HFFc6 (cell line): Measurements from ENCODE around the gene RAVER2. TPM values are rescaled to one million over a fixed set of nuclear protein-coding genes. Genes with fewer than 3 reads are reported as not detected.

Source experiments
- DNase-seq: peaks from one replicate; pipeline ENCODE4 v3.0.0-alpha.2; 2018
- H3K27ac Mint-ChIP-seq: 2 replicates; pipeline ENCODE4 v1.8.0; 2020; ENCODE audit warnings: mild to moderate bottlenecking, mixed read lengths
- H3K27me3 Mint-ChIP-seq: 2 replicates; pipeline ENCODE4 v1.8.0; 2021; ENCODE audit warnings: mild to moderate bottlenecking, moderate library complexity, mixed read lengths; ENCODE audit not compliant: insufficient read depth
- H3K36me3 Mint-ChIP-seq: 2 replicates; pipeline ENCODE4 v1.8.0; 2021; ENCODE audit warnings: low read depth, mixed read lengths
- H3K4me1 Mint-ChIP-seq: 2 replicates; pipeline ENCODE4 v1.8.0; 2020; ENCODE audit warnings: low read depth, mixed read lengths
- H3K4me3 Mint-ChIP-seq: 2 replicates; pipeline ENCODE4 v1.8.0; 2020; ENCODE audit warnings: mild to moderate bottlenecking, moderate library complexity, mixed read lengths
- H3K9me3 Mint-ChIP-seq: 2 replicates; pipeline ENCODE4 v1.8.0; 2020; ENCODE audit warnings: mild to moderate bottlenecking, mixed read lengths
- total RNA-seq, 6 experiments: library from RNA; stranded (reverse); fragmentation: NEBNext Ultra II Directional; extraction: Animal tissue kit (Norgen Biotek cat#: 25700); gene quantifications; 2 replicates in 1 of 6; 3 replicates in 5 of 6; pipeline ENCODE4 v1.2.3, GENCODE V29; 2021
- TF ChIP-seq, protein P1 (sequence below): fragments of 200-600 bp; sonication (generic); IDR thresholded peaks from 2 replicates; pipeline ENCODE4 v1.5.0; 2021; ENCODE audit warnings: antibody characterized with exemption, mild to moderate bottlenecking

Gene RAVER2
- total RNA-seq, 6 experiments from 2014 or later = 1.8 to 2.8 (median 2.3) TPM

DNA sequence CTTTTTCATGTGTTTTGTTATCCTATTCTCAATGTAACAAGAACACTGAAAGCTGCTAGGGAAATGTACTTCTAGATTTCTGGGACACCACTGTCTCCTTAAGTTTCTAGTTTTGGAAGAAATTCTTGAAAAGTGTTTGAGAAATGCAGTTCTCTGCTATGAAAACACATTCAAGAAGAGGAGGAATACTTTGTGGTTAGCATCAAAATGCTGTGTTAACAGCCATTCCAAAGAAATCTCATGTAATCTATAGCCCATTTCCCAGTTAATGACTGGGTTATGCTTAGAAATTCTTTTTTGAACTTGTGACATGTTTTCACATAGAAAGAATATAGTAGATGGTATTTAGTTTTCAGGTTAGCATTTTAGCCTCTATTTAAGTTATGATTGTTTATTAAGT is 6.0 kb downstream of the RAVER2 start:
- Mint-ChIP-seq H3K36me3 (no peaks in the 10 kb centered on the region), H3K27ac (no peak overlapping the region), H3K4me3 (no peak overlapping the region), H3K9me3 (no peaks in the 10 kb centered on the region), H3K27me3 (peaks cover 1% of the 10 kb centered on the region; the same call in 1 of the 2 replicates), H3K4me1 (no peaks in the 10 kb centered on the region)
- no peak for DNase-seq
- TF ChIP-seq, protein P1, sequence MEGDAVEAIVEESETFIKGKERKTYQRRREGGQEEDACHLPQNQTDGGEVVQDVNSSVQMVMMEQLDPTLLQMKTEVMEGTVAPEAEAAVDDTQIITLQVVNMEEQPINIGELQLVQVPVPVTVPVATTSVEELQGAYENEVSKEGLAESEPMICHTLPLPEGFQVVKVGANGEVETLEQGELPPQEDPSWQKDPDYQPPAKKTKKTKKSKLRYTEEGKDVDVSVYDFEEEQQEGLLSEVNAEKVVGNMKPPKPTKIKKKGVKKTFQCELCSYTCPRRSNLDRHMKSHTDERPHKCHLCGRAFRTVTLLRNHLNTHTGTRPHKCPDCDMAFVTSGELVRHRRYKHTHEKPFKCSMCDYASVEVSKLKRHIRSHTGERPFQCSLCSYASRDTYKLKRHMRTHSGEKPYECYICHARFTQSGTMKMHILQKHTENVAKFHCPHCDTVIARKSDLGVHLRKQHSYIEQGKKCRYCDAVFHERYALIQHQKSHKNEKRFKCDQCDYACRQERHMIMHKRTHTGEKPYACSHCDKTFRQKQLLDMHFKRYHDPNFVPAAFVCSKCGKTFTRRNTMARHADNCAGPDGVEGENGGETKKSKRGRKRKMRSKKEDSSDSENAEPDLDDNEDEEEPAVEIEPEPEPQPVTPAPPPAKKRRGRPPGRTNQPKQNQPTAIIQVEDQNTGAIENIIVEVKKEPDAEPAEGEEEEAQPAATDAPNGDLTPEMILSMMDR = no peak

GRCh38 chr1:64754173-64754572 is 9.3 kb downstream of the RAVER2 start:
- H3K9me3 Mint-ChIP-seq = no peaks in the 10 kb centered on the region
- no peak overlapping the region for H3K27ac Mint-ChIP-seq
- H3K4me1 Mint-ChIP-seq = no peaks in the 10 kb centered on the region
- no peaks in the 10 kb centered on the region for H3K36me3 Mint-ChIP-seq
- H3K27me3 Mint-ChIP-seq = peaks cover 1% of the 10 kb centered on the region
- no peak for DNase-seq
- H3K4me3 Mint-ChIP-seq = no peak overlapping the region
- TF ChIP-seq, protein P1 = no peak

DNA sequence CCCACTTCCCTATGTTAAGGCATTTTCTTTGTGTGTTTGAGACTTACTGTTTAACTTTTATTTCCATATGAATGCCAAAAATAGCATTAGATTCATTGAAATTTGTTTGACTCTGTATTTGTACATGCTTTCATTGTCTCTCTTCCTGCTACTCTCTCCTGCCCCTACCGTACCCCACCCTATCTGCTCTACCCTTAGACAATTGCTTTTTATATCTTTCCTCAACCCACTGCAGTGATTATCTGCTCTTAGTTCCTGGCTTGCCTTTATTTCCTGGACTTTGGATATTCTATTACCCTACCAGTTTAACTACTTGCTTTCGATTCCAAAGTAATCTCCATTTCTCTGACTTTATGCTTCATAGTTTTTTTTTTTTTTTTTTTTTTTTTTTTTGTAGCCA is 10.5 kb downstream of the RAVER2 start:
- TF ChIP-seq, protein P1 = no peak
- H3K27ac Mint-ChIP-seq = no peak overlapping the region
- no peaks in the 10 kb centered on the region for H3K36me3 Mint-ChIP-seq
- no peak overlapping the region for H3K4me3 Mint-ChIP-seq
- no peaks in the 10 kb centered on the region for H3K9me3 Mint-ChIP-seq
- DNase-seq = no peak
- H3K27me3 Mint-ChIP-seq = peaks cover 1% of the 10 kb centered on the region
- no peaks in the 10 kb centered on the region for H3K4me1 Mint-ChIP-seq

- Mint-ChIP-seq H3K9me3 (no peaks in the 10 kb centered on the region), H3K36me3 (no peaks in the 10 kb centered on the region), H3K4me1 (no peaks in the 10 kb centered on the region), H3K27ac (no peak overlapping the region), H3K27me3 (no peaks in the 10 kb centered on the region; the same call in 1 of the 2 replicates), H3K4me3 (no peak overlapping the region)
- TF ChIP-seq, protein P1 = no peak
- no peak for DNase-seq
Observed at GRCh38 chr1:64756770-64757169, 11.9 kb downstream of the RAVER2 start.

- Mint-ChIP-seq H3K36me3 (no peaks in the 10 kb centered on the region), H3K9me3 (no peaks in the 10 kb centered on the region), H3K27me3 (no peaks in the 10 kb centered on the region; the same call in 1 of the 2 replicates), H3K4me1 (no peaks in the 10 kb centered on the region), H3K4me3 (no peak overlapping the region), H3K27ac (no peak overlapping the region)
- TF ChIP-seq, protein P1 = no peak
- DNase-seq = no peak
Observed at GRCh38 chr1:64757213-64757612, 12.3 kb downstream of the RAVER2 start.

- Mint-ChIP-seq H3K27me3 (no peaks in the 10 kb centered on the region; the same call in 1 of the 2 replicates), H3K9me3 (no peaks in the 10 kb centered on the region)
Observed at GRCh38 chr1:64758233-64758632, 13.4 kb downstream of the RAVER2 start.

More at GRCh38 chr1:64758233-64758632, 13.4 kb downstream of the RAVER2 start:
- Mint-ChIP-seq H3K36me3 (no peaks in the 10 kb centered on the region), H3K27ac (no peak overlapping the region), H3K4me1 (no peaks in the 10 kb centered on the region), H3K4me3 (no peak overlapping the region)
- DNase-seq = no peak
- TF ChIP-seq, protein P1 = no peak
